ENCODE measurements around the gene YBX3. TPM values are rescaled to one million over a fixed set of nuclear protein-coding genes. Genes with fewer than 3 reads are reported as not detected.

The YBX3 gene
- total and polyA plus RNA-seq, 9 donors, result 193 to 404 (median 275) TPM

DNA sequence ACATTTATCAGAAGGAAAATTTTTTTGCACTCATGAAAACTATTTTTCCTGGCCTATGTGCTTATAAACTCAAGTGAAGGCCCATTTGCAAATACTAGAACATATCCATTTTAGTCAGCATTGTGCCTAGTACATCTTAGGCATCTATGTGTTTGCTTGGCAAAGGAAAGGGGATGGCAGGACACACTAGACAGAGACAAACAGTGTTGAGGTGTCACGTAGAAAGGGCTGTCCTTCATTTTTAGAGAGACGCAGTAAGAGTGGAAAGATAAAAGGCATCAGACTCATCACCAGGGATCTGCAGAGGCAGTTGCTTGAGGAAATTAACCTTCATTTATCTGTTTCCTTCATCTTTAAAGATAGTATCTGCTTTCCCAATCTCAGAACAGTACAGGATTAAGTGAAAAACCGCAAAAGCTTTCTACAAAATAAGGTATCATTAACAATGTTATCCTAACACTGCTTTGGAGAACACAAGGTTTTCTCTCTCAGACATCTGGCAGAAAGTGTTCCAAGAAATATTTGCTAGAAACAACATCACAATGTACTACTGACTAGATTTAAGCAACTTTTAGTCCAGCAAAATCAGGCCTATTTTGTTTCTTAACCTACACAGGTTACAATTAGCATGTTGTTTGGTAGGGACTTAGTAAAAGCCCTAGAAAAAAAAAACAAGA lies 2.0 kb downstream of the YBX3 start:
- intact Hi-C loops (cut with DNase I), result loop anchor here in 1 of 4 donors (10.0 kb wide), 2 partner anchors 356 to 506 kb away; partner anchors contain the start of gene GABARAPL1
- 7 to 17% (median 15%) methylated on average over 3 of the region's 3 CpGs for WGBS, 3 donors
- no peak for DNase-seq
- peak overlapping the region; percentile 93 for H3K4me3 ChIP-seq
- no peaks in the 10 kb centered on the region for H3K27me3 ChIP-seq
- no peaks in the 10 kb centered on the region for H3K36me3 ChIP-seq
- TF ChIP-seq, protein P1, sequence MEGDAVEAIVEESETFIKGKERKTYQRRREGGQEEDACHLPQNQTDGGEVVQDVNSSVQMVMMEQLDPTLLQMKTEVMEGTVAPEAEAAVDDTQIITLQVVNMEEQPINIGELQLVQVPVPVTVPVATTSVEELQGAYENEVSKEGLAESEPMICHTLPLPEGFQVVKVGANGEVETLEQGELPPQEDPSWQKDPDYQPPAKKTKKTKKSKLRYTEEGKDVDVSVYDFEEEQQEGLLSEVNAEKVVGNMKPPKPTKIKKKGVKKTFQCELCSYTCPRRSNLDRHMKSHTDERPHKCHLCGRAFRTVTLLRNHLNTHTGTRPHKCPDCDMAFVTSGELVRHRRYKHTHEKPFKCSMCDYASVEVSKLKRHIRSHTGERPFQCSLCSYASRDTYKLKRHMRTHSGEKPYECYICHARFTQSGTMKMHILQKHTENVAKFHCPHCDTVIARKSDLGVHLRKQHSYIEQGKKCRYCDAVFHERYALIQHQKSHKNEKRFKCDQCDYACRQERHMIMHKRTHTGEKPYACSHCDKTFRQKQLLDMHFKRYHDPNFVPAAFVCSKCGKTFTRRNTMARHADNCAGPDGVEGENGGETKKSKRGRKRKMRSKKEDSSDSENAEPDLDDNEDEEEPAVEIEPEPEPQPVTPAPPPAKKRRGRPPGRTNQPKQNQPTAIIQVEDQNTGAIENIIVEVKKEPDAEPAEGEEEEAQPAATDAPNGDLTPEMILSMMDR (IDR thresholded peaks at IDR 0.05), result no peak
- no peak for TF ChIP-seq POLR2A (IDR thresholded peaks at IDR 0.05)
- no peak for TF ChIP-seq EP300 (IDR thresholded peaks at IDR 0.05)
- H3K9me3 ChIP-seq, result no peaks in the 10 kb centered on the region
- peak overlapping the region; percentile 49 to 100 for H3K27ac ChIP-seq
- peaks cover 12% of the 10 kb centered on the region for H3K4me1 ChIP-seq (ENCODE audit: insufficient read depth)

DNA sequence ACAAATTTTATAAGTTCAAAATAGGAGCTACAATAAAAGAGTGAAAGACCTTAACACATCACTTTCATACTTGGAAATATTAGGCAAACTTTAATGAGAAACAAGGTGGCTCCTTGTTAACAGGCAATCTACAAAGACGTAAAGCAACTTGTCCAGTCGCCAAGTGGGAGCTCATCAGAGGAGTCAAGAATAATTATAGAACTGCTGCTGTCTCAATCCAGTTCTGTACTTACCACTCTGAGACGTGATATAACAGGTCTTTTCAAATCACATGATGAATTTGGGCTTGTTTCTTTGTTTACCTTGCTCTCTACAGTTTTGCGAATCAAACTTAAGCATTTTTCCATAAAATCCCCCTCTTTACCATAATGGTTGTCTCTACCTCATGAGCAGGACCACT lies 3.6 kb downstream of the YBX3 start:
- Histone ChIP-seq H3K4me3 (no peak overlapping the region), H3K4me1 (ENCODE audit: insufficient read depth) (peaks cover 12% of the 10 kb centered on the region), H3K27ac (no peak overlapping the region), H3K9me3 (no peaks in the 10 kb centered on the region), H3K27me3 (no peaks in the 10 kb centered on the region), H3K36me3 (no peaks in the 10 kb centered on the region)
- TF ChIP-seq, protein P1 (IDR thresholded peaks at IDR 0.05), result no peak
- TF ChIP-seq POLR2A (IDR thresholded peaks at IDR 0.05) (no peak), EP300 (IDR thresholded peaks at IDR 0.05) (no peak)
- DNase-seq, result no peak
- intact Hi-C loops (cut with DNase I), result no loop called here
- 54 to 60% (median 56%) methylated on average over 4 of the region's 4 CpGs for WGBS, 3 donors

DNA sequence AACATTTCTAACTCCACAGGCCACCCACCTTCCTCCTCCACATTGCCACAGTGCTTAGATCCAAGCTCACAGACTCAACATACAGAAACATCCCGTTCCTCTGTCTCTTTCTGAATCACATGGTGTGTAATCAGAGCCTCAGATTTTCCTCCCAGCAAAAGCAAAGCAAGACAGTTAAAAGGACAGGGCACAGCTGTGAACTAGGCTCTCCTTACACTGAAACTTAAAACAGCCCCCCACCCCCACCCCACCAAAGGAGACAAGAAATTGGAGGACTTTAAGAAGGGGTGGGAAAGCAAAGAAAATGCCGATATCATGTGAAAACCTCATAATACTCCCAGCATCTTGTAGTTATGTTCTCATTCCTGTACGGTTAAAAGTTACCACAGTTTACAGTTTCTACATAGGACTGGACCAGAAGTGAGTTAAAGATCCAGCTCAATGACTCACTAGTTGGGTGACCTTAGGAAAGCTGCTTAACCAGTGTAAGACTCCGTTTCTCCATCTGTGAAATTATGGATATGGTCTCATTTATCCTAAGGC lies 4.8 kb downstream of the YBX3 start:
- Histone ChIP-seq H3K4me1 (ENCODE audit: insufficient read depth) (peaks cover 12% of the 10 kb centered on the region), H3K36me3 (no peaks in the 10 kb centered on the region), H3K4me3 (no peak overlapping the region), H3K27ac (peak overlapping the region; percentile 31 to 62), H3K27me3 (no peaks in the 10 kb centered on the region), H3K9me3 (no peaks in the 10 kb centered on the region)
- no peak for DNase-seq
- intact Hi-C loops (cut with DNase I), result no loop called here
- TF ChIP-seq, protein P1 (IDR thresholded peaks at IDR 0.05), result no peak
- TF ChIP-seq EP300 (IDR thresholded peaks at IDR 0.05) (no peak), POLR2A (IDR thresholded peaks at IDR 0.05) (no peak)
- WGBS, 3 donors, result 4 to 12% (median 7%) methylated on average over 4 of the region's 4 CpGs

DNA sequence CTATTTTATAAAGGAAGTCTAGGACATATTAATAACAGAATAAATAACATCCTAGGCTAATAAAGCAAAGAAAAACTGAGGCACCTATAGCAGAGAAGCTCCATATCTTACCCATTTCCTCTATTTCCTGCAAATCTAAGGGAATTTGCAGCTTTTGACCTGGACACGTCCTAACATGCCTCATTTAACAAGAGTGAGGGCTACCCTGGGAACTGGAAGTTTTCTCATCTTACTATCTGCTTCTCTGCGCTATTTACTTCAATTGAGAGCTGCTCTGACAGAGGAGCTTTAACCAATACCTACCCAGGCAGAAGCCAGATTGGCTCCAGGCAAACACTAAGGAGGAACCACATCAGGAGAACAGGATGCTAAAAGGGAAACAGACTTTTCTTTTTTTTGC lies 5.7 kb downstream of the YBX3 start:
- no peak for DNase-seq
- no peak overlapping the region for H3K4me3 ChIP-seq
- intact Hi-C loops (cut with DNase I), result no loop called here
- TF ChIP-seq EP300 (IDR thresholded peaks at IDR 0.05), result no peak
- no peak for TF ChIP-seq POLR2A (IDR thresholded peaks at IDR 0.05)
- TF ChIP-seq, protein P1 (IDR thresholded peaks at IDR 0.05), result no peak
- no peaks in the 10 kb centered on the region for H3K27me3 ChIP-seq
- H3K9me3 ChIP-seq, result no peaks in the 10 kb centered on the region
- H3K27ac ChIP-seq, result peak overlapping the region in 1 of 2 donors; percentile 62
- H3K4me1 ChIP-seq (ENCODE audit: insufficient read depth), result peaks cover 12% of the 10 kb centered on the region
- H3K36me3 ChIP-seq, result no peaks in the 10 kb centered on the region
- 4 to 15% (median 5%) methylated on average over 2 of the region's 2 CpGs for WGBS, 3 donors
